Pancreas (tissue), 10 donors: Measurements from ENCODE around the gene CATSPERD. TPM values are rescaled to one million over a fixed set of nuclear protein-coding genes. Genes with fewer than 3 reads are reported as not detected.

Source experiments
- ATAC-seq, 4 donors: fragments of 200-7000 bp; cut with Tn5 transposase; one replicate each; pipeline versions ENCODE4 v1.8.0 to v1.9.1; 2020; ENCODE audit warnings: mild to moderate bottlenecking in 4 of 4, moderate library complexity in 4 of 4
- DNase-seq, 6 donors: peaks; one replicate each; pipeline ENCODE4 v3.0.0-alpha.2; 2020
- FAIRE-seq: peaks from 2 replicates; lab custom pipeline; 2012; peaks lifted over from hg19 to GRCh38; lab: Jason Lieb, UNC
- H3K27ac ChIP-seq, 4 donors: fragments of 200-600 bp; sonication (generic); 1 replicate in 3 of 4; 2 replicates in 1 of 4; pipeline versions ENCODE4 v1.5.0 to v1.8.0; 2020
- H3K27me3 ChIP-seq, 4 donors: fragments of 200-600 bp; one replicate each; pipeline ENCODE4 v1.8.0; 2021
- H3K36me3 ChIP-seq, 3 donors: fragments of 200-600 bp; sonication (generic) in 1 of 3; one replicate each; pipeline versions ENCODE4 v1.5.0 to v1.8.0; 2020 to 2021
- H3K4me1 ChIP-seq, 3 donors: fragments of 200-600 bp; one replicate each; pipeline ENCODE4 v1.8.0; 2021
- H3K4me3 ChIP-seq, 4 donors: fragments of 200-600 bp; sonication (generic) in 2 of 4; one replicate each; pipeline versions ENCODE4 v1.5.0 to v1.8.0; 2020 to 2021
- H3K9me3 ChIP-seq, 4 donors: fragments of 200-600 bp; one replicate each; pipeline ENCODE4 v1.8.0; 2021
- WGBS, 2 donors: extraction: QIAGEN DNeasy Blood & Tissue Kit; methylation state at CpG; one replicate each; pipeline ENCODE4 v1.1.7; 2013; 5-methylcytosine and 5-hydroxymethylcytosine counted together
- intact Hi-C, 3 donors: fragments of 100-400 bp; cut with DNase I; formaldehyde crosslinking; loops; one replicate each; pipeline versions ENCODE4 v1.11.1 to v1.14.2; 2022
- polyA plus RNA-seq, 2 donors: library from polyadenylated mRNA; stranded (reverse); fragments of 200-250 nt; gene quantifications; one replicate each; pipeline ENCODE4 v1.2.3, GENCODE V29; 2013
- total RNA-seq, 6 donors: library from RNA; stranded (reverse); fragmentation: NEBNext Ultra II Directional in 4 of 6; extraction: Animal tissue kit (Norgen Biotek cat#: 25700) in 4 of 6; gene quantifications; one replicate each; pipeline versions ENCODE4 v1.2.1 to v1.2.4, GENCODE V29; 2021 to 2023
- TF ChIP-seq, protein P1 (sequence below), 4 donors: fragments of 200-600 bp; sonication (generic) in 3 of 4; IDR thresholded peaks; one replicate each; pipeline versions ENCODE4 v1.5.0 to v1.8.0; 2021; ENCODE audit warnings: antibody characterized with exemption in 4 of 4
- donor health status: healthy with polysubstance abuse.
- donor health status: DM: no; HTN: no; CAD: no; lungs with moderate emphysema.
- donor health status: DM: no; HTN: no; CAD: no.
- donor health status: control.
- donor health status: control.
- donor health status: Bipolar disorder and iron deficiency.
- donor health status: DM: yes; HTN: yes; CAD: no.
- donor health status: DM: no; HTN: no; CAD: no.
- donor health status: DM: no; HTN: no; CAD: no.
- donor health status: DM: yes; HTN: yes; CAD: no.

The CATSPERD gene
- total and polyA plus RNA-seq, 8 donors = not detected

DNA sequence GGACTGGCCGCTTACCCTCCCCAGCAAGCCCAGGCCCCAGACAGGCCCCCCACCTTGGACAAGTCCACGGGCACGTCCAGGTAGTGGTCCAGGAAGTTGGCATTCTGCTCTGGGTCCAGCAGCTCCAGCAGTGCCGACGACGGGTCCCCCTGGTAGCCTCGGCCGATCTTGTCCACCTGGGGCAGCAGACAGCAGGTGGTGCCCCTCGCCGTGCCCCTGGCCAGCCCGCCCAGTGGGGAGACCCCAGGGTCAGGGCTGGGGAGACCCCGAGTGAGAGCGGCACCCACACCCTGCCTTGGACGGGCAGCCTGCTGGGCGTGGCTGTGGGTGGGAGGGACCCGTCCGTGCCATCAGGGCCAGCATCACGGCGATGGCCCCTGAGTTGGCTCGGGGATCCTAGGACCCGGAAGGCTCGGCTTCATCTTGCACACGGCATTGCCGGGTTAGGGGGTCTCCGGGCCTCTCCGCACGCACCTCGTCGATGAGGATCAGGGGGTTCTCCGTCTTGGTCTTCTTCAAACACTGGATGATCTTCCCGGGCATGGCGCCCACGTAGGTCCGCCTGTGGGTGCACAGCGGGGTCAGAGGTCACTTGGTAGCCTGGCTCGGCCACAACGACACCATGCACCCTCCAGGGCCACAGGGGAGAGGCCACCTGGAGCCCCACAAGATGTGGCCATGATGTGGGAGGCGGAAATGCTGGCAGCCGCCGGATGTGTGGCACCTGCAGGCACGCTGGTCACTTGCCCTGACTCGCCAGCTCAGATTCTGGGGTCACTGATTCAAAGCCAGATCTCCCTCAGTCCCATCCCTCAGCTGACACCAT, 24.0 kb upstream of the CATSPERD start:
- TF ChIP-seq, protein P1, sequence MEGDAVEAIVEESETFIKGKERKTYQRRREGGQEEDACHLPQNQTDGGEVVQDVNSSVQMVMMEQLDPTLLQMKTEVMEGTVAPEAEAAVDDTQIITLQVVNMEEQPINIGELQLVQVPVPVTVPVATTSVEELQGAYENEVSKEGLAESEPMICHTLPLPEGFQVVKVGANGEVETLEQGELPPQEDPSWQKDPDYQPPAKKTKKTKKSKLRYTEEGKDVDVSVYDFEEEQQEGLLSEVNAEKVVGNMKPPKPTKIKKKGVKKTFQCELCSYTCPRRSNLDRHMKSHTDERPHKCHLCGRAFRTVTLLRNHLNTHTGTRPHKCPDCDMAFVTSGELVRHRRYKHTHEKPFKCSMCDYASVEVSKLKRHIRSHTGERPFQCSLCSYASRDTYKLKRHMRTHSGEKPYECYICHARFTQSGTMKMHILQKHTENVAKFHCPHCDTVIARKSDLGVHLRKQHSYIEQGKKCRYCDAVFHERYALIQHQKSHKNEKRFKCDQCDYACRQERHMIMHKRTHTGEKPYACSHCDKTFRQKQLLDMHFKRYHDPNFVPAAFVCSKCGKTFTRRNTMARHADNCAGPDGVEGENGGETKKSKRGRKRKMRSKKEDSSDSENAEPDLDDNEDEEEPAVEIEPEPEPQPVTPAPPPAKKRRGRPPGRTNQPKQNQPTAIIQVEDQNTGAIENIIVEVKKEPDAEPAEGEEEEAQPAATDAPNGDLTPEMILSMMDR (IDR thresholded peaks at IDR 0.05) = no peak
- Histone ChIP-seq H3K4me1 (peaks cover 0 to 7% (median 6%) of the 10 kb centered on the region in 3 donors), H3K27me3 (no peaks in the 10 kb centered on the region), H3K36me3 (peaks cover 0 to 76% (median 46%) of the 10 kb centered on the region in 3 donors), H3K4me3 (no peak overlapping the region), H3K27ac (no peak overlapping the region), H3K9me3 (no peaks in the 10 kb centered on the region)
- DNase-seq (peak in 4 of 6 donors; percentile 27 to 85 (median 56)), ATAC-seq (no peak), FAIRE-seq (no peak)
- 89 to 92% methylated on average over 41 to 42 of the region's 42 CpGs for WGBS, 2 donors
- intact Hi-C loops = no loop called here

DNA sequence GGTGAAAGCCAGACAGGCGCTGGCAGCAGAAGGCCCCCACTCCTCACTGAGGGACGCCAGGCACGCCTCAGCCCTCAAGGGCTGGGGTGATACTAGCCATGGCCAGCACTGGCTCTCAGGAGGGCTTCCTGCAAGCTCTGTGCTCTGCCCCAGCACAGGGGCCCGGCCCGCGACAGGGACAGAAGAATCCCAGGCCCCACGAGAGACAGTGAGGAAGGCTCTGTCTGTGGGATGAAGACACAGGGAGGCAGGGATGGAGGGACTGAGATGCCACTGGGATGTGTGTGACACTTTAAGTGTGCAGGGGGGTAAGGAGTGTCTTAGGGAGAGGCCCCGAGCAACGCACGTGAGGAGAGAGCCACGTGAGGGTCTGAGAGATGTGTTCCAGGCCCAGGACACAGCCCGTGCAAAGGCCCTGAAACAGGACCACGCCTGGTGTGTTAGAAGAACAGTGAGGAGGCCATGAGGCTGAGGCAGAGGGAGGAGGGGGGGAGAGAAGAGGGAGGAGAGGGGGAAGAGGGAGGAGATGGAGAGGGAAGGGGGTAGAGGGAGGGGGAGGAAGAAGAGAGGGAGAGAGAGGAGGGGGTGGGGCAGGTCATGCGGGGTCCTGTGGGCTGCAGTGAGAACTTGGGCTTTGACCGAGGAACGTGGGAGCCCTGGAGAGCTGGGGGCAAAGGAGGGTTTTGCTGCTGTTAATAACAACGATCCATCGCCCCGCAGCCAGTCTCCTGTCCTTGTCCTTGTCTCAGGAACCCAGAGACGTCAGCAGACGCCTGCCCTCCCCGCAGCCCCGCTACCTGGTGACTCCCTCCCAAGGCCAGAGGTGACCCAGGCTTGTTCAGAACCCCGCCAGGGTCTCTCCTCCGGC, 23.2 kb upstream of the CATSPERD start:
- intact Hi-C loops = no loop called here
- DNase-seq (peak in 4 of 6 donors; percentile 18 to 77 (median 52)), ATAC-seq (no peak), FAIRE-seq (no peak)
- Histone ChIP-seq H3K4me1 (peaks cover 0 to under 1% (median under 1%) of the 10 kb centered on the region in 3 donors), H3K27ac (no peak overlapping the region), H3K27me3 (no peaks in the 10 kb centered on the region), H3K4me3 (no peak overlapping the region), H3K36me3 (peaks cover 0 to 69% (median 41%) of the 10 kb centered on the region in 3 donors), H3K9me3 (no peaks in the 10 kb centered on the region)
- TF ChIP-seq, protein P1 (IDR thresholded peaks at IDR 0.05) = no peak
- WGBS, 2 donors = 87 to 92% methylated on average over 22 to 25 of the region's 25 CpGs

DNA sequence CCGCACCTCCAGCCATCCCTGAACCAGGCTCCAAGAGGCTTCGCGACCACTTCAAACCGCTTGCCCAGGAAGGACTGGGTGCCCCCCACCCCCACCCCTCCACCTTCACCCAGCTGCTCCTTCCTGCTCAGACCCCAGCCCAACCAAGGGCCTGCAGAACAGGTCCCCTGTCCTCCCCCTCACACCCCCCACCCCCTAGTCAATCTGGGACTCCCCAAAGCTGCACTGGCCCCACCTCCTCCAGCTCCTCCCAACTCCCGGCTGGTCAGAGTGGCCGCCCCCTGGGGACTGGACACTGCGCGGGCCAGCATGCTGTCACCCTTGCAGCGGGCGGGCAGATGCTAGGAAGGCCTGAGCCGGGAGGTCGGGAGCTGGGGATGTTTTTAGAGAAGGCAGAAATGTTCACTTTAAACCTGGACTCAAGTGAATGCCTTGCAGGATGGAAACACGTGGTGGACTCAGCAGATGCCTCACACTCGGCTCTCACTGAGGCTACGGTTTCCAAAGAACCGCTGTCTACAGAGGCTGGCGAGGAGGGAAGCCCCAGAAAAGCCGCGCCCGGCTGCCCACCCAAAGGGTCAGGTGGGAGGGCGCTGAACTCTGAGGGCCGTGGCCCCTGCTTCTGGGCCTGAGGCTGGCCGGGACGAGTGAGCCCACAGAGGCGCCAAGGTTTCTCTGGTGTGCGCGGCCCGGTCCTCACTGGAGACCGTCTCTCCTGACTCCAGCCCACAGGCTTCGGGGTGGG, 22.4 kb upstream of the CATSPERD start:
- Histone ChIP-seq H3K9me3 (no peaks in the 10 kb centered on the region), H3K36me3 (peaks cover 0 to 63% (median 36%) of the 10 kb centered on the region in 3 donors), H3K27ac (no peak overlapping the region), H3K4me1 (no peaks in the 10 kb centered on the region), H3K4me3 (no peak overlapping the region), H3K27me3 (no peaks in the 10 kb centered on the region)
- no peak for ATAC-seq
- intact Hi-C loops = no loop called here
- peak in 3 of 6 donors; percentile 20 to 72 (median 55) for DNase-seq
- no peak for FAIRE-seq
- 88 to 91% methylated on average over 28 to 30 of the region's 30 CpGs for WGBS, 2 donors
- TF ChIP-seq, protein P1 (IDR thresholded peaks at IDR 0.05) = no peak

DNA sequence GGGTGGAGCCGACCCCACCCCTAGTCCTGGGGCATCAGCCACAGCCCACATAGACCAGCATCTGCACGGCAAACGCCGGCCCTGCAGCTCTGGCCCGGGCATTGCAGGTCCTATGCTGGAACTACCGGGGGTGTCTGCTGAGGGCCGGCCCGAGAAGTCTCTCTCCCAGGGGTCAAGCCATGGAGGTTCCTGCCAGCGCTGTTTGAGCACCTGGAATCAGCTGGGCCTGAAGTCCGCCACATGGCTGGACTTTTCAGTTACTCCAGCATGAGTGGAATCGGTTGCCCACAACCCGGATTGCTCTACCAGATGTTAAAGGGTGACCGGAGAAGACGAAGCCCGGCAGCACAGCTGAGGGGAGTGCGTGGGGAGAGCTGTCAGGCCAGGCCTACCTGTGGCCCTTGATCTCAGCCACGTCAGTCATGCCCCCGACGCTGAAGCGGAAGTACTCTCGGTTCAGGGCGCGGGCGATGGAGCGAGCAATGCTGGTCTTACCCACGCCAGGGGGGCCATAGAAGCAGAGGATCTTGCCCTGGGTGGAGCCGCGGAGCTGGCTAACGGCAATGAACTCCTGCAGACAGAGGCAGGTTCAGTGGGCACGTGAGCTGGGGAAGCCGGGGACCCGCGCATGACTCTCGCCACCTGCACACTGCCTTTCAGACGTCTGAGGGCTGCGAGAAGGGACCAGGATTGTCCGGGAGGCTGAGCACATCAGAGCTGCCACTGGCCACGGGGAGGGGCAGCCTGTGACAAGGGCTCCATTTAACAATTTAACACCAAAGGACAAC, 21.6 kb upstream of the CATSPERD start:
- ATAC-seq = no peak
- Histone ChIP-seq H3K4me3 (no peak overlapping the region), H3K9me3 (no peaks in the 10 kb centered on the region), H3K4me1 (no peaks in the 10 kb centered on the region), H3K36me3 (peaks cover 0 to 62% (median 35%) of the 10 kb centered on the region in 3 donors), H3K27ac (no peak overlapping the region), H3K27me3 (no peaks in the 10 kb centered on the region)
- DNase-seq = peak in 3 of 6 donors; percentile 37 to 72 (median 55)
- TF ChIP-seq, protein P1 (IDR thresholded peaks at IDR 0.05) = no peak
- intact Hi-C loops = no loop called here
- no peak for FAIRE-seq
- 92 to 94% methylated on average over 38 of the region's 38 CpGs for WGBS, 2 donors
